Ectodermal cell (in vitro differentiated cells): Measurements from ENCODE around the gene VAMP5.
"Not testable (repeated sequence)": the region's sequence is repeated elsewhere in the genome, so short reads cannot be mapped to it uniquely, and the experiment has no call there.

Source experiments
- H3K27ac ChIP-seq: 2 replicates; pipeline ENCODE4 v1.7.0; 2013; ENCODE audit warnings: mild to moderate bottlenecking, low read depth, low read length; ENCODE audit not compliant: insufficient read depth, poor library complexity, severe bottlenecking
- H3K27me3 ChIP-seq: 2 replicates; pipeline ENCODE4 v1.7.0; 2013; ENCODE audit warnings: mild to moderate bottlenecking, low read length; ENCODE audit not compliant: insufficient read depth, control insufficient read depth, poor library complexity, severe bottlenecking
- H3K36me3 ChIP-seq: one replicate; pipeline ENCODE4 v1.7.0; 2013; ENCODE audit warnings: low read length; ENCODE audit not compliant: control insufficient read depth, insufficient read depth
- H3K4me1 ChIP-seq: one replicate; pipeline ENCODE4 v1.7.0; 2013; ENCODE audit warnings: low read length; ENCODE audit not compliant: control insufficient read depth, insufficient read depth
- H3K4me3 ChIP-seq: 2 replicates; pipeline ENCODE4 v1.7.0; 2013; ENCODE audit warnings: low read depth, low read length, control low read depth; ENCODE audit not compliant: insufficient read depth
- H3K9me3 ChIP-seq: 2 replicates; pipeline ENCODE4 v1.7.0; 2013; ENCODE audit warnings: mild to moderate bottlenecking, low read length, moderate library complexity; ENCODE audit not compliant: control insufficient read depth
- whole genome bisulfite sequencing, 2 experiments: methylation state at CpG; one replicate each; pipeline ENCODE4 v1.1.7; 2013; ENCODE audit warnings: missing lambda C conversion rate in 2 of 2; 5-methylcytosine and 5-hydroxymethylcytosine counted together

Gene VAMP5

DNA sequence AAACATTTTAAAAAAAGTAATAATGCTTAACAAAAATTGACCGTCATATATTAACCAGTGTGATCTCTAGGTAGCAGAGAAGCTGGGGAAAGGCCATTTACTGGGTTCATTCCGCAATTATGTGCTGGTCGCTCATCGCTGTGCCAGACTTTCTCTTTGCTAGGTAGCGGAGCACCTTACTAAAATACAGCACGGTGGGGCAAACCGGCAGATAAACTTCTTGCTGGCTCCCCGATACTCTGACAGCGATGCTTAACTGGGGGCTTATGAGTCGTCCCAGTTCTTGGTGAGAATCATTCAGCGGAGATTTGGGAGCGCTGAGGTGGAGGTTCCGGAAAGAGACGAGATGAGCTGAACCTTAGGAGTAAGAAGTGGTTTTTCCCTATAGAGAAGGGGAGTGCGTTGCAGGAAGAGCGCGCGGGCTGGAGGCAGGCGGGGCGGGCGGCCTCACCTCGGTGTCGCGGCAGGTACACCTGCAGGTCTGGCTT lies 27.0 kb downstream of the VAMP5 start:
- 10% methylated on average over 24 of the region's 24 CpGs for WGBS, 2 experiments
- Histone ChIP-seq H3K4me1 (no peaks in the 10 kb centered on the region), H3K27me3 (no peaks in the 10 kb centered on the region), H3K4me3 (peak overlapping the region; percentile 95), H3K36me3 (peaks cover 18% of the 10 kb centered on the region), H3K9me3 (no peaks in the 10 kb centered on the region), H3K27ac (no peak overlapping the region)

DNA sequence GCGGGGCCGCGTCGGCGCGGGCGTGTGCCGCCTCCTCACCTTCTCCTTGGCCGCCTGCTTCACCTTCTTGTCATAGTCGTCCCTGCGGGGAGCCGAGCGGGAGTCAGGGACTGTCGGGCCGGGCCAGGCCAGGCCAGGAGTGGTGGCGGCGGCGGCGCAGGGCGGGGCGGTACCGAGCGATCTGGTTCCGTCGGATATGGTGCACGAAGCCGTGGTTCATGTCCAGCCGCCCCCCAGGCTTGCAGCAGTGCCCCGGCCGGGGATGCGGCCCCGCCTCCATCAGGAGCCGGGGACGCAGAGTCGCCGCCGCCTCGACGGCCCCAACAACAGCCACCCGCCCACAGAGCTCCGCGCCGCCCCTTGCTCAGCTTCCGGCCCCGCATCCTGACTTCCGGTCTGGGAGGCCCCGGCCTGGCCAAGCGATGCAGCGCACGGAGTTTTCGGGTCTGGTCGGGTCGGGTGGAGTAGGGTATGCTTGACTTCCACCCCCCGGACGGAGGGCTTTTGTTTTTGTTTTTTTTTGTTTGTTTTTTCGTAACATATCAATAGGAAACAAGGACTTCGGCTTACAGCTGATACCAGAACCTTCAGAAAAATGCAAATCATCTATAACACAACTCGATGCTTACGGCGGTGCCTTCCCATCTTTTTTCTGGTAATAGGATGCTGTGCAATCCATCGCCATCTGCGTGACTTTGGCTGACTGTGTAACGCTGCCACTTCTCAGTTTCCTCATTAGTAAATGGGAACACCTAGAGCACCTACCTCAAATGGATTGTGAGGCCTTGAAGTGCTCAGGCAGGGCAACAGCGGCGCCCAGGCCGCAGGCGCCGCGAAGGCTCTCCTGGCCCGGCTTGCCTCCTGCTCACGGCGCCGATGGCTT lies 27.7 kb downstream of the VAMP5 start, which contains the start of gene C2orf68:
C2orf68 (minus strand) TSS at position 362 of the 883 bp plus-strand sequence; CDS start at position 280, 82 bp downstream.
- Histone ChIP-seq H3K27ac (peak within 1 kb of the TSS; percentile 79), H3K36me3 (peaks cover 18% of the 10 kb centered on the region), H3K27me3 (no peaks in the 10 kb centered on the region), H3K4me1 (no peaks in the 10 kb centered on the region), H3K9me3 (no peaks in the 10 kb centered on the region), H3K4me3 (peak within 1 kb of the TSS; percentile 95)
- WGBS, 2 experiments, result 13 to 14% methylated on average over 73 of the region's 73 CpGs

DNA sequence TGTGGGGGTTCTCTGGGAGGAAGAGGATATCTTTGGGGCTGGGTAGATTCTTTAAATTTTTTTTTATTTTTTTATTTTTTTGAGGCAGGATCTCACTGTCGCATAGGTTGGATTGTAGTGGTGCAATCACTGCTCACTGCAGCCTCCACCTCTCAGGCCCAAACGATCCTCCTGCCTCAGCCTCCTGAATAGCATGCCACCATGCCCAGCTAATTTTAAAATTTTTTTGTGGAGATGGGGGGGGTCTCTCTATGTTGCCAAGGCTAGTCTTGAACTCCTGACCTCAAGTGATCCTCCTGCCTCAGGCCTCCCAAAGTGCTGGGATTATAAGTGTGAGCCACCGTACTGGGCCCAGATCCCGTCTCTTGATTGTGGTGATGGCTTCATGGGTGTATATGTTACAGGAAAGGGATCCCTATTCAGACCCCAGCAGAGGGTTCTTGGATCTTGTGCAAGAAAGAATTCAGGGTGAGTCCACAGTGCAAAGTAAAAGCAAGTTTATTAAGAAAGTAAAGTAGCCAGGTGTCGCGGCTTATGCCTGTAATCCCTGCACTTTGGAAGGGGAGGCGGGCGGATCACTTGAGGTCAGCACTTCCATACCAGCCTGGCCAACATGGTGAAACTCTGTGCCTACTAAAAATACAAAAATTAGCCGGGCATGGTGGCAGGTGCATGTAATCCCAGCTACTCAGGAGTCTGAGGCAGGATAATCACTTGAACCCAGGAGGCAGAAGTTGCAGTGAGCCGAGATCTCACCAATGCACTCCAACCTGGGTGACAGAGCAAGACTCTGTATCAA lies 29.7 kb downstream of the VAMP5 start:
- Histone ChIP-seq H3K9me3 (no peaks in the 10 kb centered on the region), H3K27me3 (no peaks in the 10 kb centered on the region)
- 90 to 95% methylated on average over 10 of the region's 10 CpGs for WGBS, 2 experiments

DNA sequence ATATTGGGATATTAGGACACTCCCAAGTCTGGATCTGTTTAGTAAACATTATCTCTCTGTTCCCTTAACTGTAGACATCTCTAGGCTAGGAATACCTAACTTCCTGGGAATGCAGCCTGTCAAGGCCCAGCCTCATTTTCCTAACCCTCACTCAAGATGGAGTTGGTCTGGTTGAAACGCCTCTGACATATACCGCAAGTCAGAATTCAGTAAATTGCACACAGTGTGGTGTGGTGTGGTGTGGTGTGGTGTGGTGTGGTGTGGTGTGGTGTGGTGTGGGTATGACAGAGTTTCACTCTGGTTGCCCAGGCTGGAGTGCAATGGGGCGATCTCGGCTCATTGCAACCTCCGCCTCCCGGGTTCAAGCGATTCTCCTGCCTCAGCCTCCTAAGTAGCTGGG lies 30.5 kb downstream of the VAMP5 start:
- H3K27me3 ChIP-seq, result not testable (repeated sequence)

More for the DNA sequence above, 29.7 kb downstream of the VAMP5 start:
- Histone ChIP-seq H3K36me3 (peaks cover under 1% of the 10 kb centered on the region), H3K27ac (no peak overlapping the region), H3K4me1 (no peaks in the 10 kb centered on the region), H3K4me3 (no peak overlapping the region)

DNA sequence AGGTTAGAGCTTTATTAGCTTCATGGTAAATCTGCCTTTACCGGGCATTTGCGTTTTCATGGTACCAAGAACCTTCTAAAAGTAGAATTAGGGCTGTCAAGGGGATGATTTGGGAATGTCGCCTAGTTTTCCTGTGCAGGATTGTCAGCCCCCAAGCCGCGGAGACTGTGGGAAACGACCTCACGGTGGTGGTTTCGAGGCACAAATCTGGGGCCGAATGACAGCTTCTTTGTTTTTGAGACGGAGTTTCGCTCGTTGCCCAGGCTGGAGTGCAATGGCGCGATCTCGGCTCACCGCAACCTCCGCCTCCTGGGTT lies 31.1 kb downstream of the VAMP5 start:
- Histone ChIP-seq H3K27me3 (no peaks in the 10 kb centered on the region), H3K4me1 (no peaks in the 10 kb centered on the region), H3K4me3 (no peak overlapping the region), H3K36me3 (no peaks in the 10 kb centered on the region), H3K9me3 (no peaks in the 10 kb centered on the region), H3K27ac (no peak overlapping the region)
- 91 to 92% methylated on average over 17 of the region's 17 CpGs for WGBS, 2 experiments

More for the DNA sequence above, 30.5 kb downstream of the VAMP5 start:
- H3K4me3 ChIP-seq, H3K36me3 ChIP-seq, H3K9me3 ChIP-seq, H3K4me1 ChIP-seq, H3K27ac ChIP-seq: not testable (repeated sequence)
- 94 to 96% methylated on average over 7 of the region's 7 CpGs for WGBS, 2 experiments

DNA sequence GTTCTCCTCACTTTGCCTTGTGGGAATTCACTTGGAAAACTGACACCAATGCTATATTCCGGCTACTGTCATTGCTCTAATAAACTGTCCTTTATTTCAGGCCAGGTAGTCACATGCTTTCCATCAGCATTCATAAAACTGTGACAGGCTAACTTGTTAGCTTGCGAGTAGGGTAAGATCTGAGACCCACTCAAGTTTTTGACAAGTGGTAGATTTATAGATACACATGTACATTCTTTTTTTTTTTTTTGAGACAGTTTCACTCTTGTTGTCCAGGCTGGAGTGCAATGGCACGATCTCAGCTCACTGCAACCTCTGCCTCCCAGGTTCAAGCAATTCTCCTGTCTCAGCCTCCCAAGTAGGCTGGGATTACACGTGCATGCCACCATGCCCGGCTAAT lies 33.5 kb downstream of the VAMP5 start:
- H3K4me1 ChIP-seq, H3K4me3 ChIP-seq, H3K9me3 ChIP-seq, H3K27ac ChIP-seq, H3K27me3 ChIP-seq: not testable (repeated sequence)
- WGBS, 2 experiments, result 94 to 97% methylated on average over 5 of the region's 5 CpGs
- peaks cover 12% of the 10 kb centered on the region for H3K36me3 ChIP-seq

DNA sequence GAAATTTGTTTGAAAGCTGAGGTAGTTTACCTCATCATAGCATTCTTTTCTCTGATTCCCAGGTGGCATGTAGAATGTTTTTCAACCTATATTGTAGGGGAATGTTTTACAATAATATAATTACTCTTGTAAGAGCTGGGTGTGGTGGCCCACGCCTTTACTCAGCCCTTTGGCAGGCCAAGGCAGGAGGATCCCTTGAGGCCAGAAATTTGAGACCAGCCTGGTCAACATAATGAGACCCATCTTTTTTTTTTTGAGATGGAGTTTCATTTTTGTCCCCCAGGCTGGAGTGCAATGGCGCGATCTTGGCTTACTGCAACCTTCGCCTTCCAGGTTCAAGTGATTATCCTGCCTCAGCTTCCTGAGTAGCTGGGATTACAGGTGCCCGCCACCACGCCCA lies 35.4 kb downstream of the VAMP5 start:
- no peaks in the 10 kb centered on the region for H3K9me3 ChIP-seq
- H3K27ac ChIP-seq, result no peak overlapping the region
- no peak overlapping the region for H3K4me3 ChIP-seq
- peaks cover 24% of the 10 kb centered on the region for H3K36me3 ChIP-seq
- no peaks in the 10 kb centered on the region for H3K4me1 ChIP-seq
- WGBS, 2 experiments, result 97 to 98% methylated on average over 6 of the region's 6 CpGs
- H3K27me3 ChIP-seq, result no peaks in the 10 kb centered on the region

DNA sequence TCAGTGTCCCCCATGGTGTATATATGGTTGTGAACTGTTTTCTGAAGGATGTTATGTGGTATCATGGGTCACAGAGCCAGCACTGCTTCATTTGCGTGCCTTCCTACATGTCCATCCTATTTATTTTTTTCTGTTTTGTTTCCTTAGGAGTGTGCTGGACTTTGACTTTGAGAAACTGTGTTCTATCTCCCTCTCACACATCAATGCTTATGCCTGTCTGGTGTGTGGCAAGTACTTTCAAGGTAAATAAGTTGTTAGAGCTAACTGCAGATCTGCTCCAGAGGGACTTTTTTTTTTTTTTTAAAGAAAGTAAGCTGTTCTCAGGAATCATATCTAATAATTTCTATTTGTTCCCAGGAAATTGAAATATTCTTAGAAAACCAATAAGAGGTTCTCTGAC lies 37.1 kb downstream of the VAMP5 start:
- H3K4me3 ChIP-seq, result no peak overlapping the region
- H3K9me3 ChIP-seq, result no peaks in the 10 kb centered on the region
- H3K27ac ChIP-seq, result no peak overlapping the region
- H3K27me3 ChIP-seq, result no peaks in the 10 kb centered on the region
- peaks cover 38% of the 10 kb centered on the region for H3K36me3 ChIP-seq
- no peaks in the 10 kb centered on the region for H3K4me1 ChIP-seq
- WGBS, 2 experiments, result 87% methylated on average over 1 of the region's 1 CpG; no CpG with 5 or more reads in 1 of the 2 experiments

DNA sequence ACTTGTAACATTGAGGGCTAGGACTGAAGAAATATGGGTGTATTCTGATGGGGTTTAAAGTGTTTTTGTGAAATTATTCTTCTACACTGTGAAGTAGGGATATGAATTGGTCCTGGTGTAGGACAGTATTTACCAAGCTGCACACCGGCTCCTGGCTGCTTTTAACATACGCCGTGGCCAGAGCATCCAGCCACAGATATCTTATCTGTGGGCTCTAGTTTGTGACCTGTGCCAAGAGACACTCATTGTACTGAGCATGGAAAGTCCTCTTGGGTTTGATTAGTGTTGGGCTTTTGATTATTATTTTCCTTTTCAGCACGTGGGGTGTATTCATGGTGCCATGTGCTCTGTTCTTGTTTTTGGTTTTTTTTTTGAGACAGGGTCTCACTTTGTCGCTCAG lies 39.8 kb downstream of the VAMP5 start:
- Histone ChIP-seq H3K4me3 (no peak overlapping the region), H3K4me1 (no peaks in the 10 kb centered on the region), H3K9me3 (no peaks in the 10 kb centered on the region), H3K27me3 (no peaks in the 10 kb centered on the region), H3K27ac (no peak overlapping the region), H3K36me3 (peaks cover 53% of the 10 kb centered on the region)
- 96 to 99% methylated on average over 5 of the region's 5 CpGs for WGBS, 2 experiments

DNA sequence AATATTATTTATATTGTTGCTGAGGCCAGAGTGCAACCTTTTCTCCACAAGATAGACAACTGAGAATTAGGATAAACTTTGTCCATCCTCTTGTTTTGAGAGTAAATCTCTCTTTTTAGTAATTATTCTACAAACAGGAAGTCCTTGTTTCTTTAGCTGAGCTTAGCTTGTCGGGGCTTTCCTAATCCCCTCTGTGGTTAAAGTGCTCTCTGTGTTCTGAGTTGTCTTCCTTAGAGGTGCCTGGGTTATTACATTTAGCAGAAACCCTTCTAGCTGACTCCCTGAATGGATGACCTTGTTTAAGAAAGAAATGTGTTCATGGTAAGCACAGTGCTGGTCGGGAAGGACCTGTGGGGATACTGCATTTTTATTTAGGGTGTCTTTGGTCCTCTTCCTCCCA lies 44.4 kb downstream of the VAMP5 start:
- WGBS, 2 experiments, result 93 to 95% methylated on average over 2 of the region's 2 CpGs
- Histone ChIP-seq H3K27ac (no peak overlapping the region), H3K36me3 (peaks cover 62% of the 10 kb centered on the region), H3K4me3 (no peak overlapping the region), H3K9me3 (no peaks in the 10 kb centered on the region), H3K27me3 (no peaks in the 10 kb centered on the region), H3K4me1 (no peaks in the 10 kb centered on the region)
